ENCODE data around the gene LCOR.

LCOR gene

GRCh38 chr10:96878057-96878456 lies 46.0 kb downstream of the LCOR start:
- Histone ChIP-seq H3K4me1 (ENCODE audit: control insufficient read depth, insufficient read depth, low read length, poor library complexity, severe bottlenecking) (no peaks in the 10 kb centered on the region), H3K27me3 (replicated peaks; ENCODE audit: control insufficient read depth, insufficient read depth, low read length, poor library complexity, severe bottlenecking) (no peaks in the 10 kb centered on the region), H3K27ac (ENCODE audit: insufficient read depth, low read length, poor library complexity, severe bottlenecking) (no peak overlapping the region), H3K4me3 (ENCODE audit: insufficient read depth, low read depth, low read length, poor library complexity, severe bottlenecking) (no peak overlapping the region), H3K9me3 (ENCODE audit: control insufficient read depth, low read length) (no peaks in the 10 kb centered on the region), H3K36me3 (ENCODE audit: control insufficient read depth, insufficient read depth, low read length) (peaks cover 3% of the 10 kb centered on the region)
- no peak for DNase-seq

DNA sequence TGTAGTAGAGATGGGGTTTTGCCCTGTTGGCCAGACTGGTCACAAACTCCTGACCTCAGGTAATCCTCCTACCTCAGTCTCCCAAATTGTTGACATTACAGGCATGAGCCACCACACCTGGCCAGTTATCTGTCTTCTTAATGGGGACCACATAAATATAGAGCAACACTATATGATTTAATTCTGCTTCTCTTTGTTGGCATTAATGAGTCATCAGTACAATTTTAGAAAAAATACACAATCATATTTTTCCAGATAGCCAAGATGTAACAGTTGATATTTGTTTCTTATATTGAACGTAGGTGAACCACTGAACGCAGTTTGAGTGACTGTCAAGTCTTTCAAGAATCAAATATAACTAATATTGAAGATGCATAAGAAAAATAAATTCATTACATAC lies 48.5 kb downstream of the LCOR start:
- Histone ChIP-seq H3K27me3 (replicated peaks; ENCODE audit: control insufficient read depth, insufficient read depth, low read length, poor library complexity, severe bottlenecking) (no peaks in the 10 kb centered on the region), H3K4me1 (ENCODE audit: control insufficient read depth, insufficient read depth, low read length, poor library complexity, severe bottlenecking) (no peaks in the 10 kb centered on the region), H3K36me3 (ENCODE audit: control insufficient read depth, insufficient read depth, low read length) (peaks cover 3% of the 10 kb centered on the region), H3K9me3 (ENCODE audit: control insufficient read depth, low read length) (no peaks in the 10 kb centered on the region), H3K4me3 (ENCODE audit: insufficient read depth, low read depth, low read length, poor library complexity, severe bottlenecking) (no peak overlapping the region), H3K27ac (ENCODE audit: insufficient read depth, low read length, poor library complexity, severe bottlenecking) (no peak overlapping the region)
- no peak for DNase-seq

DNA sequence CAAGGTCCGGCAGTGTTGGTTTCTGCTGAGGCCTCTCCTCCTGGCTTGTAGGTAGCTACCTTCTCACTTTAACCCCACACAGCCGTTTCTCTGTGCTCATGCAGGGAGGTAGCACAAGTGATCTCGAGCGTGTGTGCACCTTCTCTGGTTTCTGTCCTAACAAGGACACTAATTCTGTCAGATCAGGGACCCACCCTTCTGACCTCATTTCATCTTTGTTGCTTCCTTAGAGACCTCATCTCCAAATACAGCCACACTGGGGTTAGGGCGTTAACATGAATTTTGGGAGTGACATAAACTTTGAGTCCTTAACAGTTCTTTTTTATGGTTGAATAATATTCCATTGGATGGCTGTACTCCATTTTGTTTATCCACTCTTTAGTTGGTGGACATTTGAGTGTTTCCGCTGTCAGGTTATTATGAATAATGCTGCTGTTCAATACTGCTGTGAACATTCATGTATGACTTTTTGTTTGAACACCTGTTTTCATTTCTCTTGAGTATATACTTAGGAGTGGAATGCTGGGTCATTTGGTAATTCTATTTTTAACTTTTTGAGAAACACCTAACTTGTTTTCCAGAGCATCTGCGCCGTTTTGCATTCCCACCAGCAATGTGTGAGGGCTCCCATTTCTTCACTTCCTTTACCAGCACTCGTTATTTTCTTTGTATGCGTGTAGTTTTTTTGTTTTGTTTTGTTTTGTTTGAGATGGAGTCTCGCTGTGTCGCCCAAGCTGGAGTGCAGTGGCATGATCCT lies 57.5 kb downstream of the LCOR start:
- Histone ChIP-seq H3K9me3 (ENCODE audit: control insufficient read depth, low read length) (no peaks in the 10 kb centered on the region), H3K27ac (ENCODE audit: insufficient read depth, low read length, poor library complexity, severe bottlenecking) (no peak overlapping the region), H3K4me3 (ENCODE audit: insufficient read depth, low read depth, low read length, poor library complexity, severe bottlenecking) (no peak overlapping the region), H3K4me1 (ENCODE audit: control insufficient read depth, insufficient read depth, low read length, poor library complexity, severe bottlenecking) (no peaks in the 10 kb centered on the region), H3K27me3 (replicated peaks; ENCODE audit: control insufficient read depth, insufficient read depth, low read length, poor library complexity, severe bottlenecking) (no peaks in the 10 kb centered on the region), H3K36me3 (ENCODE audit: control insufficient read depth, insufficient read depth, low read length) (peaks cover 7% of the 10 kb centered on the region)
- DNase-seq: no peak

DNA sequence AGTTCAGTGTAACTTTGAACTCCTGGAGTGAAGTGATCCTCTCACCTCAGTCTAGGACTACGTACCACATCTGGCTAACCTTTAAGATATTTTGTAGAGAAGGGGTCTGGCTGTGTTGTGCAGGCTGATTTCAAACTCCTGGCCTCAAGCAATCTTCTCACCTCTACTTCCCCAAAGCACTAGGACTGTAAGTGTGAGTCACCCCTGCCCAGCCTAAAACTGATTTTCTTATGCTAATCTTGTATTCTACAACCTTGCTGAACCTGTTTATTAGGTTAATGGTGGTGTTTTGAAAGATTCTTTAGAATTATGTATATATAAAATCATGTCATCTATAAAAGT lies 58.0 kb downstream of the LCOR start:
- DNase-seq: no peak
- H3K9me3 ChIP-seq (ENCODE audit: control insufficient read depth, low read length): no peaks in the 10 kb centered on the region
- no peaks in the 10 kb centered on the region for H3K27me3 ChIP-seq (replicated peaks; ENCODE audit: control insufficient read depth, insufficient read depth, low read length, poor library complexity, severe bottlenecking)
- no peaks in the 10 kb centered on the region for H3K4me1 ChIP-seq (ENCODE audit: control insufficient read depth, insufficient read depth, low read length, poor library complexity, severe bottlenecking)
- no peak overlapping the region for H3K4me3 ChIP-seq (ENCODE audit: insufficient read depth, low read depth, low read length, poor library complexity, severe bottlenecking)
- peaks cover 7% of the 10 kb centered on the region for H3K36me3 ChIP-seq (ENCODE audit: control insufficient read depth, insufficient read depth, low read length)
- H3K27ac ChIP-seq (ENCODE audit: insufficient read depth, low read length, poor library complexity, severe bottlenecking): no peak overlapping the region

- Histone ChIP-seq H3K4me3 (ENCODE audit: insufficient read depth, low read depth, low read length, poor library complexity, severe bottlenecking) (no peak overlapping the region), H3K27me3 (replicated peaks; ENCODE audit: control insufficient read depth, insufficient read depth, low read length, poor library complexity, severe bottlenecking) (no peaks in the 10 kb centered on the region), H3K4me1 (ENCODE audit: control insufficient read depth, insufficient read depth, low read length, poor library complexity, severe bottlenecking) (no peaks in the 10 kb centered on the region), H3K36me3 (ENCODE audit: control insufficient read depth, insufficient read depth, low read length) (peaks cover 7% of the 10 kb centered on the region), H3K27ac (ENCODE audit: insufficient read depth, low read length, poor library complexity, severe bottlenecking) (no peak overlapping the region), H3K9me3 (ENCODE audit: control insufficient read depth, low read length) (no peaks in the 10 kb centered on the region)
- no peak for DNase-seq
Observed at GRCh38 chr10:96890580-96890979, 58.5 kb downstream of the LCOR start.

DNA sequence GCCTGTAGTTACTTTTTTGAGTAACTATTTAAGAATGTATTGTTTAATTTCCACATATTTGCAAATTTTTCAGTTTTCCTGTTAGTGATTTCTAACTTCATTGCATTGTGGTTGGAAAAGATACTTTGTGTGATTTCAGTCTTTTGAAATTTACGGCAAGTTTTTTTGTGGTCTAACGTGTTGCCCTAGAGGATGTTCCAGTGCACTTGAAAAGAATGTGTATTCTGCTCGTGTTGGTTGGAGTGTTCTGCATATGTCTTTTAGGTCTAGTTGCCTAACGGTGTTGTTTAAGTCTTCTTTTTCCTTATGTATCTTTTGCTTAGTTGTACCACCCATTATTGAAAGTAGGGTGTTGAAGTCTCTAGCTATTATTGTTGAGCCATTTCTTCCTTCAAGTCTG lies 59.7 kb downstream of the LCOR start:
- Histone ChIP-seq H3K27ac (ENCODE audit: insufficient read depth, low read length, poor library complexity, severe bottlenecking) (no peak overlapping the region), H3K4me3 (ENCODE audit: insufficient read depth, low read depth, low read length, poor library complexity, severe bottlenecking) (no peak overlapping the region), H3K27me3 (replicated peaks; ENCODE audit: control insufficient read depth, insufficient read depth, low read length, poor library complexity, severe bottlenecking) (no peaks in the 10 kb centered on the region), H3K4me1 (ENCODE audit: control insufficient read depth, insufficient read depth, low read length, poor library complexity, severe bottlenecking) (no peaks in the 10 kb centered on the region), H3K36me3 (ENCODE audit: control insufficient read depth, insufficient read depth, low read length) (peaks cover 7% of the 10 kb centered on the region), H3K9me3 (ENCODE audit: control insufficient read depth, low read length) (no peaks in the 10 kb centered on the region)
- DNase-seq: no peak

DNA sequence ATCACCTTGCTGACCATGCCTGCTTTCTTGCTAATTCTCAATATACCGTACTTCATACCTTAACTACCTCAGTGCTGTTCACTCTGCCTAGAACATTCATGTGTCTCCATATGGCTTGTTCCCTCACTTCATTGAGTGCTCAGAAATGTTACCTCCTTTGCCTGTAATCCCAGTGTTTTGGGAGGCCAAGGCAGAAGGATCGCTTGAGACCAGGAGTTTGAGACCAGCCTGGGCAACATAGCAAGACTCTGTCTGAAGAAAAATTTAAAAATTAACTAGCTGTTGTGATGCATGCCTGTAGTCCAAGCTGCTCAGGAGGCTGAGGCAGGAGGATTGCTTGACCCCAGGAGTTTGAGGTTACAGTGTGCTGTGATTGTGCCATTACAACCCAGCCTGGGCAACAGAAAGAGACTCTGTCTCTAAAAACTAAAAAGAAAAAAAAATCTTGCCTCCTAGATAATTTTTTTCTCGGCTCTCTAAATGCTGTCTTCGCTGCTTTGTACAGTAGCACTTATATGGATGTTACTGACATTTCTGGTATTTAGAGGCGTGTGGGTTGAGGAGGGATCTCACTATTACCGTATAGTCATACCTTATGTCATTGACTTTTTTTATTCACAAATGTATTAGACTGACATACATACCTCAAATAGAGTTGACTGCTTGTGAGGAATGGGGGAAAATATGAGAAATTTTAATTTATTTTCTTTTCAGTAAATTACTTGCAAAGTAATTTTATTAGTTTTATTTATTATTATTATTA lies 63.7 kb downstream of the LCOR start:
- no peaks in the 10 kb centered on the region for H3K4me1 ChIP-seq (ENCODE audit: control insufficient read depth, insufficient read depth, low read length, poor library complexity, severe bottlenecking)
- peaks cover 7% of the 10 kb centered on the region for H3K36me3 ChIP-seq (ENCODE audit: control insufficient read depth, insufficient read depth, low read length)
- H3K27me3 ChIP-seq (replicated peaks; ENCODE audit: control insufficient read depth, insufficient read depth, low read length, poor library complexity, severe bottlenecking): no peaks in the 10 kb centered on the region
- no peaks in the 10 kb centered on the region for H3K9me3 ChIP-seq (ENCODE audit: control insufficient read depth, low read length)
- no peak overlapping the region for H3K4me3 ChIP-seq (ENCODE audit: insufficient read depth, low read depth, low read length, poor library complexity, severe bottlenecking)
- DNase-seq: no peak
- H3K27ac ChIP-seq (ENCODE audit: insufficient read depth, low read length, poor library complexity, severe bottlenecking): no peak overlapping the region

- H3K27ac ChIP-seq (ENCODE audit: insufficient read depth, low read length, poor library complexity, severe bottlenecking): no peak overlapping the region
- H3K9me3 ChIP-seq (ENCODE audit: control insufficient read depth, low read length): no peaks in the 10 kb centered on the region
- H3K4me1 ChIP-seq (ENCODE audit: control insufficient read depth, insufficient read depth, low read length, poor library complexity, severe bottlenecking): no peaks in the 10 kb centered on the region
- no peaks in the 10 kb centered on the region for H3K27me3 ChIP-seq (replicated peaks; ENCODE audit: control insufficient read depth, insufficient read depth, low read length, poor library complexity, severe bottlenecking)
- peaks cover 7% of the 10 kb centered on the region for H3K36me3 ChIP-seq (ENCODE audit: control insufficient read depth, insufficient read depth, low read length)
- DNase-seq: no peak
- H3K4me3 ChIP-seq (ENCODE audit: insufficient read depth, low read depth, low read length, poor library complexity, severe bottlenecking): no peak overlapping the region
Observed at GRCh38 chr10:96896884-96897589, 64.9 kb downstream of the LCOR start.

GRCh38 chr10:96902117-96902516 lies 70.0 kb downstream of the LCOR start:
- Histone ChIP-seq H3K27me3 (replicated peaks; ENCODE audit: control insufficient read depth, insufficient read depth, low read length, poor library complexity, severe bottlenecking) (no peaks in the 10 kb centered on the region), H3K27ac (ENCODE audit: insufficient read depth, low read length, poor library complexity, severe bottlenecking) (no peak overlapping the region), H3K36me3 (ENCODE audit: control insufficient read depth, insufficient read depth, low read length) (no peaks in the 10 kb centered on the region), H3K9me3 (ENCODE audit: control insufficient read depth, low read length) (no peaks in the 10 kb centered on the region), H3K4me1 (ENCODE audit: control insufficient read depth, insufficient read depth, low read length, poor library complexity, severe bottlenecking) (no peaks in the 10 kb centered on the region), H3K4me3 (ENCODE audit: insufficient read depth, low read depth, low read length, poor library complexity, severe bottlenecking) (no peak overlapping the region)
- no peak for DNase-seq

Data from effector memory CD4-positive, alpha-beta T cell (primary cell).